IMR-90 (cell line): ENCODE data around the gene TTLL9. TPM values are rescaled to one million over a fixed set of nuclear protein-coding genes. Genes with fewer than 3 reads are reported as not detected.

Experiments
- ATAC-seq: fragments of 200-7000 bp; cut with Tn5 transposase; 2 replicates; pipeline ENCODE4 v1.9.1; 2020; ENCODE audit warnings: low read depth, mild to moderate bottlenecking, moderate library complexity
- BruUV-seq: library from RNA; stranded (reverse); fragments of 400-500 nt; replicated peaks from 2 replicates; lab custom pipeline; 2021; lab: Mats Ljungman, UMichigan
- CTCF ChIA-PET: fragments of 300-600 bp; formaldehyde crosslinking; extraction: SDS; loops from one replicate; lab custom pipeline; 2021; ENCODE audit warnings: antibody characterized with exemption; lab: Yijun Ruan, JAX
- POLR2A ChIA-PET: fragments of 300-600 bp; sonication (Branson Sonifier 250); formaldehyde crosslinking; loops from one replicate; lab custom pipeline; 2022; ENCODE audit warnings: antibody characterized with exemption; ENCODE audit not compliant: unreplicated experiment; lab: Charles Lee
- DNase-seq: peaks from one replicate; pipeline ENCODE4 v3.0.0; 2013
- H2AFZ ChIP-seq: replicated peaks from 2 replicates; pipeline ENCODE3; 2013; ENCODE audit warnings: low read length, mild to moderate bottlenecking; ENCODE audit not compliant: poor library complexity
- H2AK5ac ChIP-seq: 2 replicates; pipeline ENCODE4 v1.6.1; 2013; ENCODE audit warnings: low read depth, low read length, inconsistent platforms
- H2AK9ac ChIP-seq: replicated peaks from 2 replicates; pipeline ENCODE3; 2013; ENCODE audit warnings: mild to moderate bottlenecking, low read depth, low read length, moderate library complexity; ENCODE audit not compliant: poor library complexity
- H2BK120ac ChIP-seq: 2 replicates; pipeline ENCODE4 v1.6.1; 2013; ENCODE audit warnings: low read depth, low read length, inconsistent platforms
- H2BK15ac ChIP-seq: 3 replicates; pipeline ENCODE4 v1.6.1; 2013; ENCODE audit warnings: low read depth, low read length, inconsistent platforms
- H2BK20ac ChIP-seq: 2 replicates; pipeline ENCODE4 v1.6.1; 2013; ENCODE audit warnings: low read depth, mild to moderate bottlenecking, inconsistent platforms, low read length, moderate library complexity
- H2BK5ac ChIP-seq: 2 replicates; pipeline ENCODE4 v1.6.1; 2013; ENCODE audit warnings: mild to moderate bottlenecking, low read depth, low read length, inconsistent platforms; ENCODE audit not compliant: poor library complexity, severe bottlenecking
- H3K14ac ChIP-seq: replicated peaks from 2 replicates; pipeline ENCODE4 v1.6.1; 2013; ENCODE audit warnings: low read depth, low read length, inconsistent platforms
- H3K18ac ChIP-seq: 2 replicates; pipeline ENCODE4 v1.6.1; 2013; ENCODE audit warnings: low read depth, low read length, control low read depth
- H3K23ac ChIP-seq: 2 replicates; pipeline ENCODE4 v1.6.1; 2013; ENCODE audit warnings: low read depth, low read length, inconsistent platforms
- H3K27ac ChIP-seq: 2 replicates; pipeline ENCODE4 v1.5.1; 2013; ENCODE audit warnings: mild to moderate bottlenecking, control low read depth, low read length; ENCODE audit not compliant: insufficient read depth
- H3K27me3 ChIP-seq: 2 replicates; pipeline ENCODE4 v1.6.1; 2013; ENCODE audit warnings: low read length; ENCODE audit not compliant: control insufficient read depth, insufficient read depth
- H3K36me3 ChIP-seq: 2 replicates; pipeline ENCODE4 v1.6.1; 2013; ENCODE audit warnings: low read length, mixed read lengths; ENCODE audit not compliant: control insufficient read depth, insufficient read depth
- H3K4ac ChIP-seq: 2 replicates; pipeline ENCODE4 v1.6.1; 2013; ENCODE audit warnings: low read depth, low read length, inconsistent platforms
- H3K4me1 ChIP-seq: 2 replicates; pipeline ENCODE4 v1.6.1; 2013; ENCODE audit warnings: low read length, mixed read lengths; ENCODE audit not compliant: control insufficient read depth, insufficient read depth
- H3K4me2 ChIP-seq: 2 replicates; pipeline ENCODE4 v1.6.1; 2013; ENCODE audit warnings: low read depth, mild to moderate bottlenecking, control low read depth, low read length, moderate library complexity
- H3K4me3 ChIP-seq: 2 replicates; pipeline ENCODE4 v1.5.1; 2013; ENCODE audit warnings: low read depth, mild to moderate bottlenecking, control low read depth, low read length, moderate library complexity; ENCODE audit not compliant: insufficient read depth
- H3K56ac ChIP-seq: 2 replicates; pipeline ENCODE4 v1.6.1; 2013; ENCODE audit warnings: low read length, inconsistent platforms; ENCODE audit not compliant: insufficient read depth; ENCODE audit errors: extremely low read depth
- H3K79me1 ChIP-seq, 2 experiments: 2 replicates each; pipeline ENCODE4 v1.6.1; 2013; ENCODE audit warnings: low read length in 2 of 2, inconsistent platforms in 1 of 2, low read depth in 1 of 2
- H3K9ac ChIP-seq: 2 replicates; pipeline ENCODE4 v1.6.1; 2013; ENCODE audit warnings: low read depth, low read length, control low read depth
- H3K9me1 ChIP-seq: 2 replicates; pipeline ENCODE4 v1.6.1; 2013; ENCODE audit warnings: low read length, inconsistent platforms; ENCODE audit not compliant: insufficient read depth
- H3K9me3 ChIP-seq: 2 replicates; pipeline ENCODE4 v1.6.1; 2013; ENCODE audit warnings: low read length; ENCODE audit not compliant: control insufficient read depth, insufficient read depth
- H4K20me1 ChIP-seq: 2 replicates; pipeline ENCODE4 v1.6.1; 2013; ENCODE audit warnings: low read length, inconsistent platforms; ENCODE audit not compliant: insufficient read depth
- H4K5ac ChIP-seq: 2 replicates; pipeline ENCODE4 v1.6.1; 2013; ENCODE audit warnings: mild to moderate bottlenecking, low read depth, low read length, control low read depth
- H4K8ac ChIP-seq, 2 experiments: 2 replicates each; pipeline ENCODE4 v1.6.1; 2013; ENCODE audit warnings: low read depth in 2 of 2, low read length in 2 of 2, control low read depth in 1 of 2, inconsistent platforms in 1 of 2
- H4K91ac ChIP-seq: 2 replicates; pipeline ENCODE4 v1.6.1; 2013; ENCODE audit warnings: low read depth, low read length, inconsistent platforms; ENCODE audit not compliant: insufficient read depth
- BHLHE40 ChIP-seq: fragments of 150-350 bp; IDR thresholded peaks from 2 replicates; pipeline ENCODE4 v1.6.1; 2016; ENCODE audit warnings: mild to moderate bottlenecking, low read depth, low read length
- CEBPB ChIP-seq: IDR thresholded peaks from 2 replicates; pipeline ENCODE4 v1.6.1; 2012; ENCODE audit warnings: low read depth, low read length, improper control_type of control experiment
- CHD1 ChIP-seq: IDR thresholded peaks from 2 replicates; pipeline ENCODE4 v1.6.1; 2012; ENCODE audit warnings: low read depth, low read length, improper control_type of control experiment
- FOS ChIP-seq: fragments of 150-350 bp; IDR thresholded peaks from 2 replicates; pipeline ENCODE4 v1.6.1; 2016; ENCODE audit warnings: low read depth, low read length
- MAFK ChIP-seq: IDR thresholded peaks from 2 replicates; pipeline ENCODE4 v1.6.1; 2012; ENCODE audit warnings: low read depth, low read length, improper control_type of control experiment
- MXI1 ChIP-seq: IDR thresholded peaks from 2 replicates; pipeline ENCODE4 v1.6.1; 2012; ENCODE audit warnings: low read depth, mild to moderate bottlenecking, low read length, moderate library complexity, borderline replicate concordance
- RCOR1 ChIP-seq: IDR thresholded peaks from 2 replicates; pipeline ENCODE4 v1.6.1; 2012; ENCODE audit warnings: mild to moderate bottlenecking, low read length, improper control_type of control experiment; ENCODE audit not compliant: insufficient replicate concordance
- RFX5 ChIP-seq: IDR thresholded peaks from 2 replicates; pipeline ENCODE4 v1.8.0; 2012; ENCODE audit warnings: low read depth, mild to moderate bottlenecking, low read length, moderate library complexity
- SMC3 ChIP-seq: fragments of 150-350 bp; IDR thresholded peaks from 2 replicates; pipeline ENCODE4 v1.6.1; 2016; ENCODE audit warnings: low read depth, mild to moderate bottlenecking, antibody characterized with exemption, low read length, moderate library complexity
- WGBS, 2 experiments: methylation state at CpG; one replicate each; pipeline versions ENCODE4 v1.1.5 to v1.1.7; 2013; ENCODE audit warnings: missing lambda C conversion rate in 2 of 2; ENCODE audit not compliant: insufficient read length in 1 of 2; ENCODE audit errors: extremely low coverage in 2 of 2; 5-methylcytosine and 5-hydroxymethylcytosine counted together
- dilution Hi-C: fragments of 300-500 bp; cut with HindIII; formaldehyde crosslinking; loops from one replicate; pipeline ENCODE4 v1.14.3; 2018; ENCODE audit warnings: low sequenced_read_pairs; ENCODE audit not compliant: unreplicated experiment
- in situ Hi-C: fragments of 300-500 bp; cut with MboI; formaldehyde crosslinking; loops from 3 replicates; pipeline ENCODE4 v1.14.3; 2019; ENCODE audit warnings: low sequenced_read_pairs, inconsistent platforms, mixed read lengths
- intact Hi-C: fragments of 100-400 bp; cut with micrococcal nuclease; formaldehyde crosslinking; loops from 2 replicates; pipeline ENCODE4 v1.10.0; 2022
- polyA plus RNA-seq, 3 experiments: library from polyadenylated mRNA; depleted of rRNA; stranded (reverse); fragments of >200 nt; gene quantifications; 2 replicates each; pipeline ENCODE4 v1.2.3, GENCODE V29; 2012; ENCODE audit warnings: low replicate concordance in 1 of 3
- total RNA-seq: library from RNA; depleted of rRNA; stranded (reverse); fragments of >200 nt; gene quantifications from 2 replicates; pipeline ENCODE4 v1.2.3, GENCODE V29; 2012

Gene TTLL9
- total and polyA plus RNA-seq, 2 of the 4 experiments (the other 2 are of a cell fraction) = not detected

- no peak overlapping the region for H3K4me3 ChIP-seq
- no peak overlapping the region for H3K4me2 ChIP-seq
- POLR2A ChIA-PET = no interaction called here
- no peak overlapping the region for H3K27ac ChIP-seq
- no peak overlapping the region for H2BK15ac ChIP-seq
- H3K79me1 ChIP-seq = 0 out of 4 replicates have a peak, but pooled peaks cover 0 to 4% of the 10 kb centered on the region in 2 experiments
- WGBS, 2 experiments = no CpG with 5 or more reads among the region's 20 CpGs
- peaks cover 28% of the 10 kb centered on the region for H4K20me1 ChIP-seq
- peaks cover 15% of the 10 kb centered on the region for H3K4me1 ChIP-seq
- H3K9ac ChIP-seq = no peak overlapping the region
- H3K36me3 ChIP-seq = no peaks in the 10 kb centered on the region
- no peak for DNase-seq
- no peak overlapping the region for H4K5ac ChIP-seq
- TF ChIP-seq CHD1 (no peak), MXI1 (no peak), SMC3 (no peak), BHLHE40 (no peak), RFX5 (no peak), RCOR1 (no peak), FOS (no peak), CEBPB (no peak), MAFK (no peak)
- no peak overlapping the region for H3K14ac ChIP-seq
- no peaks in the 10 kb centered on the region for H3K9me3 ChIP-seq
- intact Hi-C loops = no loop called here
- H4K91ac ChIP-seq = no peak overlapping the region
- in situ Hi-C loops = loop anchor here (25.0 kb wide), 2 partner anchors 653 to 828 kb away; partner anchors contain the start of gene C20orf203
- no peak for ATAC-seq
- no peak overlapping the region for H2AK5ac ChIP-seq
- no TSS peak for BruUV-seq
- H3K18ac ChIP-seq = no peak overlapping the region
- no peak overlapping the region for H3K56ac ChIP-seq
- H3K27me3 ChIP-seq = peaks cover 8% of the 10 kb centered on the region
- H2AFZ ChIP-seq = no peak overlapping the region
- H3K4ac ChIP-seq = no peak overlapping the region
- no peak overlapping the region for H2AK9ac ChIP-seq
- H2BK5ac ChIP-seq = no peak overlapping the region
- no peak overlapping the region for H4K8ac ChIP-seq
- dilution Hi-C loops = no loop called here
- H2BK120ac ChIP-seq = no peak overlapping the region
- CTCF ChIA-PET = interaction anchor here (1.0 to 1.3 kb wide), 2 partner anchors 11 to 172 kb away, joined by 3 to 4 read pairs; no protein-coding TSS in a partner anchor
- peaks cover 31% of the 10 kb centered on the region for H3K9me1 ChIP-seq
- no peak overlapping the region for H3K23ac ChIP-seq
- H2BK20ac ChIP-seq = no peak overlapping the region
These were observed 36.4 kb upstream of the TTLL9 start for GRCh38 chr20:31833931-31834521.
